ENCODE measurements around the gene CCDC3. TPM values are rescaled to one million over a fixed set of nuclear protein-coding genes. Genes with fewer than 3 reads are reported as not detected.

The CCDC3 gene
- total and polyA plus RNA-seq, 2 of the 4 experiments (the other 2 are of a cell fraction) = 0.29 to 0.36 TPM

DNA sequence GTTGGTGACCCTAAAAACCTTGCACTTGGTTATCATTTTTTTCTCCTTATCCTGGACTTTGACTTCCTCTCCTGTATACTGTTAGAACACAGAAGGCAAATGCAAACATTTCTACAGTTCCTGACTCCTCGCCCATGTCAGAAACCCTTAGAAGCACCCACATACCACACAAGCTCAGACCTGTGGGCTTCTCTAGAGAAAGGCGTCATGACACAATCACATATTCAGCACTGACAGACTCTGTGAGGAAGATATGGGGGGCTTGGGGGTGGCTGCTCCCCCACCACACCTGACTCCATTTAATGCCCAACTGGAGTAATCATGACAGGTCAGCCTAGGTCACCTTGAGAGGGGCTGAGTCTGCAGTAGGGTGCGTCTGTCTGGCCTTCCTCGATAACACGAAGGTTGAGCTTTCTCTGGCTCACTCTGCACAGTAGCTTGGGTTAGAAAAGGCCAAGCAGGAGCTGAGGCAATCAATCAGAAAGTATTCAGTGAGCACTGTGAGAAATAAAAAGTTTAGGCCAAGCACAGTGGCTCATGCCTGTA is 50.9 kb downstream of the CCDC3 start:
- Histone ChIP-seq H2AFZ (replicated peaks; ENCODE audit: low read length, poor library complexity) (no peak overlapping the region), H3K9ac (ENCODE audit: low read depth, low read length) (no peak overlapping the region), H3K14ac (replicated peaks; ENCODE audit: low read depth, low read length) (no peak overlapping the region), H3K27me3 (ENCODE audit: control insufficient read depth, insufficient read depth, low read length) (no peaks in the 10 kb centered on the region; the same call in 1 of the 2 replicates), H3K23ac (ENCODE audit: low read depth, low read length) (no peak overlapping the region), H2BK20ac (ENCODE audit: low read depth, low read length) (no peak overlapping the region), H3K4me3 (ENCODE audit: insufficient read depth, low read depth, low read length) (no peak overlapping the region), H3K36me3 (ENCODE audit: control insufficient read depth, insufficient read depth, low read length) (no peaks in the 10 kb centered on the region), H3K4me2 (ENCODE audit: low read depth, low read length) (no peak overlapping the region), H3K9me1 (ENCODE audit: insufficient read depth, low read length) (no peaks in the 10 kb centered on the region), H4K91ac (ENCODE audit: insufficient read depth, low read depth, low read length) (no peak overlapping the region), H3K4ac (ENCODE audit: low read depth, low read length) (no peak overlapping the region), H2BK15ac (ENCODE audit: low read depth, low read length) (no peak overlapping the region), H3K18ac (ENCODE audit: low read depth, low read length) (no peak overlapping the region), H3K27ac (ENCODE audit: insufficient read depth, low read length) (no peak overlapping the region), H2AK9ac (replicated peaks; ENCODE audit: low read depth, low read length, poor library complexity) (no peak overlapping the region), H3K56ac (ENCODE audit: extremely low read depth, insufficient read depth, low read length) (no peak overlapping the region), H2BK120ac (ENCODE audit: low read depth, low read length) (no peak overlapping the region), H4K5ac (ENCODE audit: low read depth, low read length) (no peak overlapping the region), H3K4me1 (ENCODE audit: control insufficient read depth, insufficient read depth, low read length) (no peaks in the 10 kb centered on the region), H2BK5ac (ENCODE audit: low read depth, low read length, poor library complexity, severe bottlenecking) (no peak overlapping the region), H3K79me1 (ENCODE audit: low read depth in 1 of 2, low read length in 2 of 2) (no peaks in the 10 kb centered on the region), H4K20me1 (ENCODE audit: insufficient read depth, low read length) (no peaks in the 10 kb centered on the region), H4K8ac (ENCODE audit: low read depth in 2 of 2, low read length in 2 of 2) (no peak overlapping the region), H3K9me3 (ENCODE audit: control insufficient read depth, insufficient read depth, low read length) (no peaks in the 10 kb centered on the region), H2AK5ac (ENCODE audit: low read depth, low read length) (no peak overlapping the region)
- TF ChIP-seq NFE2L2 (IDR thresholded peaks at IDR 0.05; ENCODE audit: low read depth, low read length) = no peak
- TF ChIP-seq CHD1 (IDR thresholded peaks at IDR 0.05; ENCODE audit: low read depth, low read length) = no peak
- TF ChIP-seq RCOR1 (IDR thresholded peaks at IDR 0.05; ENCODE audit: insufficient replicate concordance, low read length) = no peak
- TF ChIP-seq MAFK (IDR thresholded peaks at IDR 0.05; ENCODE audit: low read depth, low read length) = no peak
- CTCF ChIA-PET = interaction anchor here (1.1 kb wide), 1 partner anchor 9 kb away, joined by 3 read pairs; no protein-coding TSS in a partner anchor
- no TSS peak for BruUV-seq (replicated peaks)
- POLR2A ChIA-PET (ENCODE audit: unreplicated experiment) = no interaction called here
- ATAC-seq (ENCODE audit: low read depth) = no peak
- intact Hi-C loops (cut with micrococcal nuclease) = no loop called here
- no peak for DNase-seq
- dilution Hi-C loops (cut with HindIII; ENCODE audit: low sequenced_read_pairs, unreplicated experiment) = no loop called here
- in situ Hi-C loops (cut with MboI; ENCODE audit: low sequenced_read_pairs) = no loop called here
- WGBS, 2 experiments (ENCODE audit: extremely low coverage in 2 of 2, insufficient read length in 1 of 2) = no CpG with 5 or more reads among the region's 5 CpGs
